ENCODE results near the gene FAM149B1. TPM values are rescaled to one million over a fixed set of nuclear protein-coding genes. Genes with fewer than 3 reads are reported as not detected.

Gene FAM149B1
- total RNA-seq, 2 experiments from 2014 or later, result 7.0 to 7.7 TPM

GRCh38 chr10:73159038-73159648 is 8.8 kb upstream of the FAM149B1 start:
- H3K4me1 Mint-ChIP-seq (ENCODE audit: low read depth), result peaks cover 44% of the 10 kb centered on the region
- POLR2A ChIA-PET, result interaction anchor here (0.7 to 2.0 kb wide), 4 partner anchors 10 to 88 kb away, joined by 3 to 15 read pairs (median 5); partner anchors contain the start of genes DNAJC9, FAM149B1 and P4HA1

GRCh38 chr10:73161079-73161478 is 6.8 kb upstream of the FAM149B1 start:
- Mint-ChIP-seq H3K27me3 (no peaks in the 10 kb centered on the region), H3K27ac (no peak overlapping the region), H3K36me3 (ENCODE audit: low read depth) (peaks cover 69% of the 10 kb centered on the region)

More at GRCh38 chr10:73159038-73159648, 8.8 kb upstream of the FAM149B1 start:
- H3K36me3 ChIP-seq (ENCODE audit: insufficient read depth, low read length), result peaks cover 52% of the 10 kb centered on the region
- H3K27ac ChIP-seq (ENCODE audit: low read depth in 1 of 2, low read length in 2 of 2), result no peak overlapping the region
- CTCF ChIA-PET, result interaction anchor here (0.6 to 4.0 kb wide), 12 partner anchors 9 to 94 kb away, joined by 3 to 25 read pairs (median 4); partner anchors contain the start of genes ECD, FAM149B1, NUDT13 and P4HA1
- H3K4me3 Mint-ChIP-seq, result no peak overlapping the region
- TF ChIP-seq CTCF (IDR thresholded peaks at IDR 0.05), result peak; percentile 93
- intact Hi-C loops (cut with DNase I, micrococcal nuclease), result loop anchor here (1.0 to 2.0 kb wide), 2 partner anchors 63 to 794 kb away; partner anchors contain the start of gene P4HA1 (in 2 of the 2)
- H3K4me3 ChIP-seq (ENCODE audit: low read length), result no peak overlapping the region
- H3K9me3 Mint-ChIP-seq, result no peaks in the 10 kb centered on the region
- H3K27me3 Mint-ChIP-seq, result no peaks in the 10 kb centered on the region
- no peak overlapping the region for H3K27ac Mint-ChIP-seq
- DNase-seq (peak; percentile 35 to 78 (median 49)), ATAC-seq (ENCODE audit: poor library complexity) (peak; percentile 76)
- peaks cover 72% of the 10 kb centered on the region for H3K36me3 Mint-ChIP-seq (ENCODE audit: low read depth)
- no peaks in the 10 kb centered on the region for H3K27me3 ChIP-seq (ENCODE audit: control insufficient read depth in 1 of 2, insufficient read depth in 2 of 2, low read length in 2 of 2)
- H3K4me1 ChIP-seq (ENCODE audit: insufficient read depth, low read length), result peaks cover 6% of the 10 kb centered on the region
- no peaks in the 10 kb centered on the region for H3K9me3 ChIP-seq (ENCODE audit: control insufficient read depth in 1 of 2, insufficient read depth in 1 of 2, low read length in 2 of 2)

GRCh38 chr10:73161662-73162061 is 6.3 kb upstream of the FAM149B1 start:
- no peaks in the 10 kb centered on the region for H3K27me3 Mint-ChIP-seq
- H3K4me1 Mint-ChIP-seq (ENCODE audit: low read depth), result peaks cover 59% of the 10 kb centered on the region
- Histone ChIP-seq H3K27ac (ENCODE audit: low read depth in 1 of 2, low read length in 2 of 2) (no peak overlapping the region), H3K9me3 (ENCODE audit: control insufficient read depth in 1 of 2, insufficient read depth in 1 of 2, low read length in 2 of 2) (no peaks in the 10 kb centered on the region), H3K27me3 (ENCODE audit: control insufficient read depth in 1 of 2, insufficient read depth in 2 of 2, low read length in 2 of 2) (no peaks in the 10 kb centered on the region), H3K4me1 (ENCODE audit: insufficient read depth, low read length) (peaks cover 6% of the 10 kb centered on the region), H3K4me3 (ENCODE audit: low read length) (no peak overlapping the region), H3K36me3 (ENCODE audit: insufficient read depth, low read length) (peaks cover 38% of the 10 kb centered on the region)
- H3K36me3 Mint-ChIP-seq (ENCODE audit: low read depth), result peaks cover 68% of the 10 kb centered on the region
- CTCF ChIA-PET, result no interaction called here
- no peak for TF ChIP-seq CTCF (IDR thresholded peaks at IDR 0.05)
- ATAC-seq (ENCODE audit: poor library complexity), result no peak
- POLR2A ChIA-PET, result no interaction called here
- no peak overlapping the region for H3K27ac Mint-ChIP-seq
- intact Hi-C loops (cut with DNase I, micrococcal nuclease), result loop anchor here in 1 of 2 experiments (10.0 kb wide), 1 partner anchor 467 kb away; the partner anchor contains the start of gene MCU
- H3K9me3 Mint-ChIP-seq, result no peaks in the 10 kb centered on the region
- H3K4me3 Mint-ChIP-seq, result no peak overlapping the region
- no peak for DNase-seq

More at GRCh38 chr10:73161079-73161478, 6.8 kb upstream of the FAM149B1 start:
- Histone ChIP-seq H3K27me3 (ENCODE audit: control insufficient read depth in 1 of 2, insufficient read depth in 2 of 2, low read length in 2 of 2) (no peaks in the 10 kb centered on the region), H3K9me3 (ENCODE audit: control insufficient read depth in 1 of 2, insufficient read depth in 1 of 2, low read length in 2 of 2) (no peaks in the 10 kb centered on the region), H3K4me3 (ENCODE audit: low read length) (no peak overlapping the region), H3K36me3 (ENCODE audit: insufficient read depth, low read length) (peaks cover 44% of the 10 kb centered on the region), H3K27ac (ENCODE audit: low read depth in 1 of 2, low read length in 2 of 2) (no peak overlapping the region), H3K4me1 (ENCODE audit: insufficient read depth, low read length) (peaks cover 6% of the 10 kb centered on the region)
- ChIA-PET CTCF (interaction anchor here (4.0 kb wide), 1 partner anchor 65 kb away, joined by 25 read pairs; the partner anchor contains the start of gene P4HA1), POLR2A (interaction anchor here (1.0 kb wide), 1 partner anchor 64 kb away, joined by 3 read pairs; no protein-coding TSS in a partner anchor)
- peaks cover 53% of the 10 kb centered on the region for H3K4me1 Mint-ChIP-seq (ENCODE audit: low read depth)
- no peaks in the 10 kb centered on the region for H3K9me3 Mint-ChIP-seq
- DNase-seq, result no peak
- H3K4me3 Mint-ChIP-seq, result no peak overlapping the region
- ATAC-seq (ENCODE audit: poor library complexity), result no peak
- intact Hi-C loops (cut with DNase I, micrococcal nuclease), result loop anchor here in 1 of 2 experiments (10.0 kb wide), 1 partner anchor 466 kb away; the partner anchor contains the start of gene MCU
- TF ChIP-seq CTCF (IDR thresholded peaks at IDR 0.05), result no peak
